PC-3 (cell line): ENCODE data around the gene TPM1. TPM values are rescaled to one million over a fixed set of nuclear protein-coding genes. Genes with fewer than 3 reads are reported as not detected.
A peak's percentile ranks its signal among the peaks of the same experiment; 100 is the strongest.

Experiments used
- ATAC-seq: fragments of 200-7000 bp; cut with Tn5 transposase; 2 replicates; pipeline ENCODE4 v1.9.1; 2020; ENCODE audit warnings: mild to moderate bottlenecking, moderate library complexity
- BruUV-seq: library from RNA; stranded (reverse); fragments of 400-500 nt; replicated peaks from 2 replicates; lab custom pipeline; 2021; lab: Mats Ljungman, UMichigan
- CTCF ChIA-PET: fragments of 300-600 bp; sonication (Branson Sonifier 250); formaldehyde crosslinking; loops from one replicate; lab custom pipeline; 2022; ENCODE audit warnings: antibody characterized with exemption; lab: Charles Lee
- POLR2A ChIA-PET: fragments of 300-600 bp; sonication (Branson Sonifier 250); formaldehyde crosslinking; loops from one replicate; lab custom pipeline; 2022; ENCODE audit warnings: antibody characterized with exemption; ENCODE audit not compliant: unreplicated experiment; lab: Charles Lee
- DNase-seq: peaks from one replicate; pipeline ENCODE4 v3.0.0-alpha.2; 2015
- H2AFZ ChIP-seq: fragments of 300-600 bp; sonication (generic); 2 replicates; pipeline ENCODE4 v1.6.0; 2016; ENCODE audit warnings: antibody characterized with exemption, low read length
- H3F3A ChIP-seq: fragments of 300-600 bp; sonication (generic); one replicate; pipeline ENCODE4 v1.6.0; 2017; ENCODE audit warnings: antibody characterized with exemption, low read length, control low read depth, mild to moderate bottlenecking; ENCODE audit not compliant: unreplicated experiment
- H3K27ac ChIP-seq: fragments of 300-600 bp; sonication (generic); 2 replicates; pipeline ENCODE4 v1.5.1; 2016; ENCODE audit warnings: mild to moderate bottlenecking, low read length
- H3K27me3 ChIP-seq: fragments of 300-600 bp; sonication (generic); 2 replicates; pipeline ENCODE4 v1.6.1; 2016; ENCODE audit warnings: low read length, mixed read lengths
- H3K36me3 ChIP-seq: fragments of 300-600 bp; sonication (generic); 2 replicates; pipeline ENCODE4 v1.6.1; 2016; ENCODE audit warnings: low read depth, mixed run types, low read length, mixed read lengths
- H3K4me1 ChIP-seq: fragments of 300-600 bp; sonication (generic); 2 replicates; pipeline ENCODE4 v1.5.1; 2016; ENCODE audit warnings: low read length; ENCODE audit not compliant: insufficient read depth
- H3K4me2 ChIP-seq: fragments of 300-600 bp; sonication (generic); 2 replicates; pipeline ENCODE4 v1.6.0; 2016; ENCODE audit warnings: low read length
- H3K4me3 ChIP-seq: fragments of 300-600 bp; sonication (generic); 2 replicates; pipeline ENCODE4 v1.5.1; 2016; ENCODE audit warnings: mild to moderate bottlenecking, low read length, mixed read lengths
- H3K79me2 ChIP-seq: fragments of 300-600 bp; sonication (generic); 2 replicates; pipeline ENCODE4 v1.6.1; 2017; ENCODE audit warnings: low read length, mixed read lengths
- H3K9ac ChIP-seq: fragments of 300-600 bp; sonication (generic); 2 replicates; pipeline ENCODE4 v1.6.0; 2016; ENCODE audit warnings: mild to moderate bottlenecking, low read length
- H3K9me2 ChIP-seq: fragments of 300-600 bp; sonication (generic); replicated peaks from 2 replicates; pipeline ENCODE4 v1.6.1; 2016; ENCODE audit warnings: mixed run types, low read length, mixed read lengths
- H3K9me3 ChIP-seq: fragments of 300-600 bp; sonication (generic); 2 replicates; pipeline ENCODE4 v1.6.1; 2016; ENCODE audit warnings: low read length, mixed read lengths
- H4K20me1 ChIP-seq: fragments of 300-600 bp; sonication (generic); 2 replicates; pipeline ENCODE4 v1.6.1; 2016; ENCODE audit warnings: low read length, mixed read lengths
- EZH2 ChIP-seq: fragments of 300-600 bp; sonication (generic); IDR thresholded peaks from one replicate; pipeline ENCODE4 v1.6.1; 2017; ENCODE audit warnings: antibody characterized with exemption, mild to moderate bottlenecking, low read length; ENCODE audit not compliant: unreplicated experiment
- EZH2phosphoT487 ChIP-seq: fragments of 300-600 bp; sonication (generic); IDR thresholded peaks from 2 replicates; pipeline ENCODE4 v1.6.1; 2018; ENCODE audit warnings: mild to moderate bottlenecking, antibody characterized with exemption, low read length, borderline replicate concordance
- intact Hi-C: fragments of 100-400 bp; cut with micrococcal nuclease; formaldehyde crosslinking; loops from 2 replicates; pipeline ENCODE4 v1.9.0; 2023
- total RNA-seq: library from RNA; depleted of rRNA; stranded (reverse); fragments of >200 nt; gene quantifications from 2 replicates; pipeline ENCODE4 v1.2.3, GENCODE V29; 2014
- TF ChIP-seq, protein P1 (sequence below): fragments of 300-600 bp; sonication (generic); conservative IDR thresholded peaks from 2 replicates; pipeline ENCODE4 v1.5.1; 2017; ENCODE audit warnings: antibody characterized with exemption, low read depth, mild to moderate bottlenecking, low read length

TPM1 gene
- total RNA-seq, 1 experiment from 2014 or later = 127 TPM

DNA sequence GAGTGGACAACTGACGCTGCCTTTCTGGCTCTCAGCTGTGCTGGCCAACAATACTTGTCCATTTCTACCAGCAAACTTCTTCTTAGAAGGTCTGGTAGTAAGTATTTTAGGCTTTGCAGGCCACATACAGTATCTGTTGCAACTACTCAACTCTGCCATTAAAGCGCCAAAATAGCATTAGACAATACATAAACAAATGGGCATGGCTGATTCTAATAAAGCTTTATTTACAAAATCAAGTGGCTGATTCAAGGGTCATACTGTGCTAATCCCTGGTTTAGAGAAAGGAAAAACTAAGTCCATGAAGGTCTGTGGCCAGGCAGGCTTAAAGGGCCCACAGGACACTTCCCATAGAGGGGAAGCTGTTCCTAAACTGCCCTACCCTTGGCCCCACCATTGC, 26.3 kb upstream of the TPM1 start:
- TF ChIP-seq EZH2 (no peak), EZH2phosphoT487 (no peak)
- TF ChIP-seq, protein P1, sequence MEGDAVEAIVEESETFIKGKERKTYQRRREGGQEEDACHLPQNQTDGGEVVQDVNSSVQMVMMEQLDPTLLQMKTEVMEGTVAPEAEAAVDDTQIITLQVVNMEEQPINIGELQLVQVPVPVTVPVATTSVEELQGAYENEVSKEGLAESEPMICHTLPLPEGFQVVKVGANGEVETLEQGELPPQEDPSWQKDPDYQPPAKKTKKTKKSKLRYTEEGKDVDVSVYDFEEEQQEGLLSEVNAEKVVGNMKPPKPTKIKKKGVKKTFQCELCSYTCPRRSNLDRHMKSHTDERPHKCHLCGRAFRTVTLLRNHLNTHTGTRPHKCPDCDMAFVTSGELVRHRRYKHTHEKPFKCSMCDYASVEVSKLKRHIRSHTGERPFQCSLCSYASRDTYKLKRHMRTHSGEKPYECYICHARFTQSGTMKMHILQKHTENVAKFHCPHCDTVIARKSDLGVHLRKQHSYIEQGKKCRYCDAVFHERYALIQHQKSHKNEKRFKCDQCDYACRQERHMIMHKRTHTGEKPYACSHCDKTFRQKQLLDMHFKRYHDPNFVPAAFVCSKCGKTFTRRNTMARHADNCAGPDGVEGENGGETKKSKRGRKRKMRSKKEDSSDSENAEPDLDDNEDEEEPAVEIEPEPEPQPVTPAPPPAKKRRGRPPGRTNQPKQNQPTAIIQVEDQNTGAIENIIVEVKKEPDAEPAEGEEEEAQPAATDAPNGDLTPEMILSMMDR = no peak
- Histone ChIP-seq H3K4me2 (0 out of 2 replicates have a peak overlapping the region, but pooled peaks have one; percentile 34), H3F3A (no peaks in the 10 kb centered on the region), H3K4me1 (peaks cover 34% of the 10 kb centered on the region), H3K36me3 (no peaks in the 10 kb centered on the region), H3K27ac (peak overlapping the region; percentile 20; the same call in 1 of the 2 replicates), H3K27me3 (no peaks in the 10 kb centered on the region), H3K79me2 (no peaks in the 10 kb centered on the region), H3K9me2 (no peaks in the 10 kb centered on the region), H4K20me1 (no peaks in the 10 kb centered on the region), H2AFZ (peak overlapping the region; percentile 36; the same call in 1 of the 2 replicates), H3K9me3 (no peaks in the 10 kb centered on the region), H3K9ac (no peak overlapping the region), H3K4me3 (no peak overlapping the region)
- DNase-seq = no peak
- ChIA-PET POLR2A (interaction anchor here (0.6 kb wide), 1 partner anchor 14 kb away, joined by 5 read pairs; no protein-coding TSS in a partner anchor), CTCF (interaction anchor here (0.5 kb wide), 1 partner anchor 71 kb away, joined by 3 read pairs; no protein-coding TSS in a partner anchor)
- no TSS peak for BruUV-seq
- ATAC-seq = no peak
- intact Hi-C loops = no loop called here

DNA sequence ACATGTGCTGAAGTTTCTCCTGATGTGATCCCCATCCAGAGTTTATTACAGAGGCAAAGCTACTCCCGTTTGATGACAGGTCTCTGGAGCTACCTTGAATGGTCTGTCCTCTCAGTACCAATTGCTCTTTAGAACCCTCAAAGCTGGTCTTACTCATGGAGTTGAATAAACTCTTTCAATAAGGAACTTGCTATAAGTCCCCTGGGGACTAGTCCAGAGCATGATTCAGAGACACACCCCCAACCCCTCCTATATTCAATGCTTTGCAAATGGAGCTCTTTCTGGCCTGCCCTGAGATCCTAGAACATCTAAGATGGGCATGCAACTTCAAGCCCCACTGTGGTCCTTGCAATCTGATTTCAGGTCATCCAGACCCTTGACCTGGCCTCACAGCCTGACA, 23.9 kb upstream of the TPM1 start:
- ATAC-seq (no peak), DNase-seq (peak; percentile 45)
- POLR2A ChIA-PET = no interaction called here
- intact Hi-C loops = no loop called here
- Histone ChIP-seq H3K4me1 (peaks cover 34% of the 10 kb centered on the region), H4K20me1 (no peaks in the 10 kb centered on the region), H3K4me2 (peak overlapping the region; percentile 33), H3K4me3 (no peak overlapping the region), H3K27me3 (no peaks in the 10 kb centered on the region), H3K36me3 (no peaks in the 10 kb centered on the region), H3K27ac (peak overlapping the region; percentile 73), H3K79me2 (no peaks in the 10 kb centered on the region), H3K9ac (no peak overlapping the region; the same call in 1 of the 2 replicates), H2AFZ (no peak overlapping the region), H3K9me2 (no peaks in the 10 kb centered on the region), H3F3A (no peaks in the 10 kb centered on the region), H3K9me3 (no peaks in the 10 kb centered on the region)
- CTCF ChIA-PET = no interaction called here
- no TSS peak for BruUV-seq
- TF ChIP-seq, protein P1 = no peak
- TF ChIP-seq EZH2 = no peak
- no peak for TF ChIP-seq EZH2phosphoT487

DNA sequence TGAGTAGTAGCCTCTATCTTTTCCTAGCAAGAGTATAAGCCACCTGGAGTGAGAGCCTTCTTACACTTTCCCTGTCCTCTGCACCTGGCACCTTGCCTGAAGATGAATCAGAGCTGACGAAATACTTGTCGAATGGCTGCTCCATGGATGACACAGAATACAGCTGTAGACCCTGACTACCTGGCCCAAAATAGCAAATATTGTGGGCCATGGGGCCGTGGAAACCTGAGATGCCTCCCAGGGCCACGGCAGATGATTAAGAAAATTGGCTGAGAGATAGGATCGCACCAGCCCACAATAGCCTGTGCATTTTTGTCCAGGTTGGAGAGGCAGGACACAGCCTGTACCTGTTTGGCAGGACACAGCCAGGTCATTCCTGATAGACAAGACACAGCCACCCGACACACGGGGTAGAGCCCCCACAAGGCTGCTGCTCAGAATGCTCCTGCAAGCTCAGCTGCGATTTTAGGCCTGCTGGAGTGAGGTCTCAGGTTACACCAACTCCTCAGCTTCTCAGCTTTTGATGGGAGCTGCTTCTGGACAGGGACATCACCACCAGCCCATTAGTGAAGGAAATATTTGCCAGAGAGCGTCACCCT, 22.9 kb upstream of the TPM1 start:
- peak overlapping the region; percentile 73 for H3K27ac ChIP-seq
- ATAC-seq = peak; percentile 82
- CTCF ChIA-PET = no interaction called here
- H3K4me1 ChIP-seq = peaks cover 34% of the 10 kb centered on the region
- H3K4me3 ChIP-seq = no peak overlapping the region
- no peaks in the 10 kb centered on the region for H3K79me2 ChIP-seq
- no peaks in the 10 kb centered on the region for H3K36me3 ChIP-seq
- no peaks in the 10 kb centered on the region for H3K9me2 ChIP-seq
- DNase-seq = peak; percentile 97
- H3F3A ChIP-seq = no peaks in the 10 kb centered on the region
- H2AFZ ChIP-seq = no peak overlapping the region
- no peaks in the 10 kb centered on the region for H4K20me1 ChIP-seq
- POLR2A ChIA-PET = interaction anchor here (0.6 kb wide), 1 partner anchor 42 kb away, joined by 5 read pairs; no protein-coding TSS in a partner anchor
- no TSS peak for BruUV-seq
- H3K9me3 ChIP-seq = no peaks in the 10 kb centered on the region
- peak overlapping the region; percentile 33 for H3K4me2 ChIP-seq
- intact Hi-C loops = no loop called here
- no peak overlapping the region; the same call in 1 of the 2 replicates for H3K9ac ChIP-seq
- H3K27me3 ChIP-seq = no peaks in the 10 kb centered on the region
- TF ChIP-seq, protein P1 = no peak
- TF ChIP-seq EZH2 (no peak), EZH2phosphoT487 (no peak)
